Calu3 (cell line): ENCODE measurements around the gene PRKCI. TPM values are rescaled to one million over a fixed set of nuclear protein-coding genes. Genes with fewer than 3 reads are reported as not detected.
"Not testable (repeated sequence)": the region's sequence is repeated elsewhere in the genome, so short reads cannot be mapped to it uniquely, and the experiment has no call there.

ENCODE experiments used
- BruUV-seq: library from RNA; stranded (reverse); fragments of 400-500 nt; replicated peaks from 2 replicates; lab custom pipeline; 2021; lab: Mats Ljungman, UMichigan
- CTCF ChIA-PET: fragments of 300-600 bp; sonication (Branson Sonifier 250); formaldehyde crosslinking; loops from one replicate; lab custom pipeline; 2022; ENCODE audit warnings: antibody characterized with exemption; lab: Charles Lee
- DNase-seq: peaks from one replicate; pipeline ENCODE4 v3.0.0; 2022
- H3K27ac Mint-ChIP-seq: one replicate; pipeline ENCODE4 v1.8.0; 2022; ENCODE audit warnings: mixed read lengths; ENCODE audit not compliant: unreplicated experiment
- H3K27me3 Mint-ChIP-seq: one replicate; pipeline ENCODE4 v1.8.0; 2022; ENCODE audit warnings: mixed read lengths; ENCODE audit not compliant: unreplicated experiment
- H3K36me3 Mint-ChIP-seq: one replicate; pipeline ENCODE4 v1.8.0; 2022; ENCODE audit warnings: mild to moderate bottlenecking, moderate library complexity, mixed read lengths; ENCODE audit not compliant: insufficient read depth, unreplicated experiment
- H3K4me1 Mint-ChIP-seq: one replicate; pipeline ENCODE4 v1.8.0; 2022; ENCODE audit warnings: mild to moderate bottlenecking, low read depth, mixed read lengths; ENCODE audit not compliant: unreplicated experiment
- H3K4me3 Mint-ChIP-seq: one replicate; pipeline ENCODE4 v1.8.0; 2022; ENCODE audit warnings: mild to moderate bottlenecking, low read depth, moderate library complexity, mixed read lengths; ENCODE audit not compliant: unreplicated experiment
- H3K9me3 Mint-ChIP-seq: one replicate; pipeline ENCODE4 v1.8.0; 2022; ENCODE audit warnings: low read depth, mixed read lengths; ENCODE audit not compliant: unreplicated experiment
- CTCF ChIP-seq: fragments of 200-600 bp; IDR thresholded peaks from one replicate; pipeline ENCODE4 v1.8.0; 2022; ENCODE audit warnings: antibody characterized with exemption; ENCODE audit not compliant: unreplicated experiment
- intact Hi-C: fragments of 100-400 bp; cut with micrococcal nuclease; formaldehyde crosslinking; loops from one replicate; pipeline ENCODE4 v1.10.0; 2022; ENCODE audit not compliant: unreplicated experiment
- total RNA-seq: library from RNA; stranded (reverse); gene quantifications from 2 replicates; pipeline ENCODE4 v1.2.3, GENCODE V29; 2022

The PRKCI gene
- total RNA-seq, 1 experiment from 2014 or later, result 79.5 TPM

DNA sequence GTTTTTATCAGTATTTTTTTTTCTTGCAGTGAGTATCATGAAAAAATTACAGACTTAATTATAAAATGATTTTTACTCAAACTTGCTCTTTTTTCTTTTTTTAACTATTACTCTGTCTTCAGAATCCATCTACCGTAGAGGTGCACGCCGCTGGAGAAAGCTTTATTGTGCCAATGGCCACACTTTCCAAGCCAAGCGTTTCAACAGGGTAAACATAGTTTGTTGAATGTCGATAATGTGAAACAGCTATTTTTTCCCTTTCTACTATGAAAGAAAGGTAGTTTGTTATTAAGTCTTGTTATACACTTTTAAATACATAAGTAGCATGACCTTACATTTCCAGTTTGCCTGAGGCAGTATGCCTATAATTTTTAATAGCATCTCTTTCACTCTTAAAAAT, 45.6 kb downstream of the PRKCI start:
- intact Hi-C loops, result no loop called here
- Mint-ChIP-seq H3K27ac (no peak overlapping the region), H3K27me3 (no peaks in the 10 kb centered on the region), H3K9me3 (no peaks in the 10 kb centered on the region), H3K4me1 (no peaks in the 10 kb centered on the region), H3K4me3 (no peak overlapping the region), H3K36me3 (peaks cover 51% of the 10 kb centered on the region)
- CTCF ChIA-PET, result interaction anchor here (0.7 kb wide), 3 partner anchors 336 to 1128 kb away, joined by 3 to 8 read pairs (median 4); no protein-coding TSS in a partner anchor
- TF ChIP-seq CTCF, result no peak
- DNase-seq, result no peak
- BruUV-seq, result no TSS peak

GRCh38 chr3:170269673-170270254, 47.5 kb downstream of the PRKCI start:
- H3K36me3 Mint-ChIP-seq, result peaks cover 51% of the 10 kb centered on the region
- H3K27ac Mint-ChIP-seq, H3K27me3 Mint-ChIP-seq, DNase-seq, H3K9me3 Mint-ChIP-seq, H3K4me3 Mint-ChIP-seq, H3K4me1 Mint-ChIP-seq, BruUV-seq, intact Hi-C loops: not testable (repeated sequence)
- CTCF ChIA-PET, result interaction anchor here (0.9 kb wide), 1 partner anchor 90 kb away, joined by 3 read pairs; no protein-coding TSS in a partner anchor

- no peak for DNase-seq
- H3K9me3 Mint-ChIP-seq, result no peaks in the 10 kb centered on the region
- CTCF ChIA-PET, result interaction anchor here (0.9 kb wide), 1 partner anchor 90 kb away, joined by 3 read pairs; no protein-coding TSS in a partner anchor
- H3K36me3 Mint-ChIP-seq, result peaks cover 51% of the 10 kb centered on the region
- BruUV-seq, result no TSS peak
- no peak for TF ChIP-seq CTCF
- intact Hi-C loops, result no loop called here
- H3K27ac Mint-ChIP-seq, result no peak overlapping the region
- no peaks in the 10 kb centered on the region for H3K4me1 Mint-ChIP-seq
- no peaks in the 10 kb centered on the region for H3K27me3 Mint-ChIP-seq
- H3K4me3 Mint-ChIP-seq, result no peak overlapping the region
These were observed 48.2 kb downstream of the PRKCI start for GRCh38 chr3:170270282-170270881.

GRCh38 chr3:170274641-170275040, 52.4 kb downstream of the PRKCI start:
- Mint-ChIP-seq H3K27ac (no peak overlapping the region), H3K36me3 (peaks cover 51% of the 10 kb centered on the region), H3K9me3 (no peaks in the 10 kb centered on the region), H3K4me3 (no peak overlapping the region), H3K27me3 (no peaks in the 10 kb centered on the region), H3K4me1 (peaks cover 21% of the 10 kb centered on the region)
- no peak for DNase-seq
- intact Hi-C loops, result no loop called here
- BruUV-seq, result no TSS peak
- CTCF ChIA-PET, result interaction anchor here (0.7 to 0.9 kb wide), 2 partner anchors 38 to 40 kb away, joined by 3 to 5 read pairs; no protein-coding TSS in a partner anchor
- no peak for TF ChIP-seq CTCF

- intact Hi-C loops, result no loop called here
- DNase-seq, result no peak
- Mint-ChIP-seq H3K4me3 (no peak overlapping the region), H3K36me3 (peaks cover 42% of the 10 kb centered on the region), H3K4me1 (peaks cover 21% of the 10 kb centered on the region), H3K27ac (no peak overlapping the region), H3K9me3 (no peaks in the 10 kb centered on the region), H3K27me3 (no peaks in the 10 kb centered on the region)
- no TSS peak for BruUV-seq
- CTCF ChIA-PET, result no interaction called here
- TF ChIP-seq CTCF, result no peak
These were observed 53.6 kb downstream of the PRKCI start for GRCh38 chr3:170275832-170276231.

DNA sequence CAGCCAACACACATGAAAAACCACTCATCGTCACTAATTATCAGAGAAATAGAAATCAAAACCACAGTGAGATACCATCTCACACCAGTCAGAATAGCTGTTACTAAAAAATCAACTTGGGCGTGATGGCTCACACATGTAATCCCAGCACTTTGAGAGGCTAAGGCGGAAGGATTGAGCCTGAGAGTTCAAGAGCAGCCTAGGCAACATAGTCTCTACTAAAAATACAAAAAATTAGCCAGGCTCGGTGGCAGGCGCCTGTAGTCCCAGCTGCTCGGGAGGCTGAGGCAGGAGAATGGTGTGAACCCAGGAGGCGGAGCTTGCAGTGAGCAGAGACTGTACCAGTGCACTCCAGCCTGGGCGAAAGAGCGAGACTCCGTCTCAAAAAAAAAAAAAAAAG, 55.1 kb downstream of the PRKCI start:
- H3K9me3 Mint-ChIP-seq, BruUV-seq, DNase-seq, intact Hi-C loops, H3K27me3 Mint-ChIP-seq: not testable (repeated sequence)
- peak overlapping the region; percentile 6 for H3K27ac Mint-ChIP-seq
- CTCF ChIA-PET, result interaction anchor here (0.6 kb wide), 1 partner anchor 885 kb away, joined by 4 read pairs; no protein-coding TSS in a partner anchor
- peaks cover 42% of the 10 kb centered on the region for H3K36me3 Mint-ChIP-seq
- peaks cover 21% of the 10 kb centered on the region for H3K4me1 Mint-ChIP-seq
- H3K4me3 Mint-ChIP-seq, result peak overlapping the region; percentile 8
